Measurements from ENCODE around the gene SSX1.
"Not testable (repeated sequence)": the region's sequence is repeated elsewhere in the genome, so short reads cannot be mapped to it uniquely, and the experiment has no call there.

Gene SSX1

GRCh38 chrX:48255062-48255796 is at the start of gene SSX1:
SSX1 (plus strand) TSS chrX:48255392; CDS start chrX:48257242, 1,850 bp downstream.
- DNase-seq = not testable (repeated sequence)

DNA sequence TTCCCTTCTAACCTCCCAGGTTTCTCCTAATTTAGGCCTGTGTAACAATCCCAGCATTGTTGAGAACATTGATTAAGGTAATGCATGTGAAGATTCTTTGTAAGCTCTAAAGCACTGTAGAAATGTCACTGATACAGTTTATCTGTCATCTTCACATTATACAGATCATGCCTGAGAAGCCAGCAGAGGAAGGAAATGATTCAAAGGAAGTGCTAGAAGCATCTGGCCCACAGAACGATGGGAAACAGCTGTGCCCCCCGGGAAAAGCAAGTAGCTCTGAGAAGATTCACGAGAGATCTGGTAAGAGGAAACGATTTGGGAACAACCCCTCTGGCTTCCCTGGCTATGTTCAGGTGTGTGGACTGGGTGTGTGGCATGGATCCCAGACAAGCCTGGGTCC is 40.9 kb upstream of the SSX1 start:
- DNase-seq = not testable (repeated sequence)

GRCh38 chrX:48224196-48224595 is 31.0 kb upstream of the SSX1 start:
- DNase-seq = not testable (repeated sequence)

DNA sequence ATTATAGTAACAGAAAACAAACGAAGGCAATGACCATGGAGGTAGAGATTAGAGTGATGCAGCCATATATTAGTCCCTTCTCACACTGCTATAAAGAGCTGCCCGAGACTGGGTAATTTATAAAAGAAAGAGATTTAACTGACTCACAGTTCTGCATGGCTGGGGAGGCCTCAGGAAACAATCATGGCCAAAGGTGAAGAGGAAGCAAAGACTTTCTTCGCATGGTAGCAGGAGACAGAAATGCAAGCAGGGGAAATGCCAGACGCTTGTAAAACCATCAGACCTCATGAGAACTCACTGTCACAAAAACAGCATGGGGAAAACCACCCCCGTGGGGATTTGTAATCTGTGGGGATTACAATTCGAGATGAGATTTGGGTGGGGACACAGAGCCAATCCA is 2.2 kb upstream of the SSX1 start:
- DNase-seq = not testable (repeated sequence)

DNA sequence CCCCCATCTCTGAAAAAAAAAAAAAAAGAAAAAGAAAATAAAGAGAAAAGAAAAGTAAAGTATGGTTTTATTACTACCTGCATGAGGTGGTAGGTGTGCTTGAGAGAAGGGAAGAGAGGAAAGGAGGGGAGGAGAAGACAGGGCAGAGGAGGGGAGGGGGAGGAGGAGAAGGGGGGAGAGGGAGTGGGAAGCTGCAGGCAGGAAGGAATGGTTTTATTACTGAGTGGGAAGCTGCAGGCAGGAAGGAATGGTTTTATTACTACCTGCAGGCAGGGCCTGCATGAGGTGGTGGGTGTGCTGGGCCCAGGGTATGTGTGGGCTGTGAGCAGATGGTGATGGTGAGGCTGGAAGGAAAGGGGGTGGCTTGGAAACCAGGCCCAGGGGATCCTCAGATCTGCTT is 19.2 kb downstream of the SSX1 start:
- not testable (repeated sequence) for DNase-seq

DNA sequence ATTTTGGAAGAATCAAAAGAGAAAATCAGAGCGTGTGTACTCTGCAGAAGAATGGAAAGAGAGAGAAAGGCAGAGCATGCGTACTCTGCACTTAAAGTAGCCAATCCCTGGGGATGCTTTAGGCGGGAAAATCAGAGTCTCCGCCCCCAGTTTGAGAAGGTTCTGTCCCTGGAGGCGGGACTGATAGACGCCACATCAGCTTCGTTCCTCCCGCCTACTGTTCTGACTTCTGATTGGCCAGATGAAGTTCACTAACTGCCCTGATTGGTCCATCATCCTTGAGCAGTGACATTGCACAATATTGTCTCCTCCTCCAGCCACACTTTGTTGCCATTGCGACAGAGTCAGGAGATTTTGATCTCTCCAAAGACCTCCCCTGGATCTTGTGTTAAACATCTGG is 23.8 kb downstream of the SSX1 start:
- peak; percentile 0 for DNase-seq

DNA sequence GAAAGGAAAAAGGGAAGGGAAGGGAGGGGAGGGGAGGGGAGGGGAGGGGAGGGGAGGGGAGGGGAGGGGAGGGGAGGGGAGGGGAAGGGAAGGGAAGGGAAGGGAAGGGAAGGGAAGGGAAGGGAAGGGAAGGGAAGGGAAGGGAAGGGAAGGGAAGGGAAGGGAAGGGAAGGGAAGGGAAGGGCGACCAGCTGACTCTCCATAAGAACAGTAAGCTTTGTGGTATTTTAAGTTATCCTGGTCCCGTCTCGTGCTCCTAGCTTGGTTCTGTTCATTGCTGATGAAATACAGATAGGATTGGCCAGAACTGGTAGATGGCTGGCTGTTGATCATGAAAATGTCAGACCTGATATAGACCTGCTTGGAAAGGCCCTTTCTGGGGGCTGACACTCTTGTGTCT is 25.5 kb downstream of the SSX1 start:
- not testable (repeated sequence) for DNase-seq

DNA sequence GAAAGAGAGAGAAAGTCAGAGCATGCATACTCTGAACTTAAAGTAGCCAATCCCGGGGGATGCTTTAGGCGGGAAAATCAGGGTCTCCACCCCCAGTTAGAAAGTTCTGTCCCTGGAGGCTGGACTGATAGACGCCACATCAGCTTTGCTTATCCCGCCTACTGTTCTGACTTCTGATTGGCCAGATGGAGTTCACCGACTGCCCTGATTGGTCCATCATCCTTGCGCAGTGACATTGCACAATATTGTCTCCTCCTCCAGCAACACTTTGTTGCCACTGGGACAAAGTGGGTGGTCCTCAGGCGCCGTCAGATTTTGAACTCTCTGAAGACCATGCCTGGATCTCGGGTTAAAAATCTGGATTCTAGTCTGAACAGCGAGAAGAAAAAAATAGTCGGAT is 51.0 kb downstream of the SSX1 start:
- no peak for DNase-seq

- not testable (repeated sequence) for DNase-seq
Measured at GRCh38 chrX:48313996-48314395, 58.8 kb downstream of the SSX1 start.

Measured in EL (cell line).